HG03469 (cell line): Measurements from ENCODE around the gene BRCA1.
"Not testable (repeated sequence)": the region's sequence is repeated elsewhere in the genome, so short reads cannot be mapped to it uniquely, and the experiment has no call there.

ENCODE experiments used
- ATAC-seq: cut with Tn5 transposase; IDR thresholded peaks from one replicate; pipeline ENCODE4 v1.9.1; 2021; ENCODE audit warnings: mild to moderate bottlenecking, moderate library complexity, moderate number of reproducible peaks; ENCODE audit not compliant: unreplicated experiment

Gene BRCA1

GRCh38 chr17:43134774-43135453 lies 9.8 kb upstream of the BRCA1 start:
- no peak for ATAC-seq

- ATAC-seq, result not testable (repeated sequence)
Observed at GRCh38 chr17:43133439-43133838, 8.3 kb upstream of the BRCA1 start.

- no peak for ATAC-seq
Observed at GRCh38 chr17:43132117-43132516, 7.0 kb upstream of the BRCA1 start.

- ATAC-seq, result no peak
Observed at GRCh38 chr17:43129671-43130010, 4.5 kb upstream of the BRCA1 start.

- not testable (repeated sequence) for ATAC-seq
Observed at GRCh38 chr17:43127333-43127876, 2.2 kb upstream of the BRCA1 start.

GRCh38 chr17:43126911-43127290 lies 1.7 kb upstream of the BRCA1 start:
- no peak for ATAC-seq

DNA sequence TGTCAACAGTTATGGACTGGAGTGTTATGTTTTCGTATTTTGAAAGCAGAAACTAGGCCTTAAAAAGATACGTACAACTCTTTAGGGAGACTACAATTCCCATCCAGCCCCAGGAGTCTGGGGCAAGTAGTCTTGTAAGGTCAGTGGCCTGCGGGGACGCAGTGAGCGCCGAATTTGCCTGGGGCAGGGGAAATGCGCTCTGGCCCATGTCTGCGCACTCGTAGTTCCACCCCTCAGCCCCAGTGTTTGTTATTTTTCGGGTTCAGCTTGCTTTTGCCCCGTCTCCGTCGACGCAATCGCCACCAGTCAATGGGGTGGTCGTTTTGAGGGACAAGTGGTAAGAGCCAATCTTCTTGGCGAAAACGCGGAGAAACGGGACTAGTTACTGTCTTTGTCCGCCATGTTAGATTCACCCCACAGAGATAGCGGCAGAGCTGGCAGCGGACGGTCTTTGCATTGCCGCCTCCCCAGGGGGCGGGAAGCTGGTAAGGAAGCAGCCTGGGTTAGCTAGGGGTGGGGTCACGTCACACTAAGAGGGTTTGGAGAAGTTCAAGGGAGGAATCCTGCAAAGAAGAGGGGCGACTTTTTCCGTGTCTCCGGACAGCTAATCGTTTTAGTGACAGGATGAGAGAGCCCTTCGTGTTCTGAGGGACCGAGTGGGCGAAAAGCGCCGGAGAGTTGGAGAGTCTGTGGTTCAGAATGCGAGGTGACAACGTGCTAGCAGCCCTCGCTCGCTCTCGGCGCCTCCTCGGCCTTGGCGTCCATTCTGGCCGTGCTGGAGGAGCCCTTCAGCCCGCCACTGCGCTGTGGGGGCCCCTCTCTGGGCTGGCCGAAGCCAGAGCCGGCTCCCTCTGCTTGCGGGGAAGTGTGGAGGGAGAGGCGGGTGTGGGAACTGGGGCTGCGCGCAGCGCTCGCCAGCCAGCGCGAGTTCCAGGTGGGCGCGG lies 1.1 kb upstream of the BRCA1 start:
- ATAC-seq, result no peak

GRCh38 chr17:43118679-43119615 lies 6.2 kb downstream of the BRCA1 start:
- ATAC-seq, result no peak

- no peak for ATAC-seq
Observed at GRCh38 chr17:43114151-43114552, 11.0 kb downstream of the BRCA1 start.

- no peak for ATAC-seq
Observed at GRCh38 chr17:43106552-43106951, 18.6 kb downstream of the BRCA1 start.

GRCh38 chr17:43105146-43105545 lies 20.0 kb downstream of the BRCA1 start:
- ATAC-seq, result no peak

GRCh38 chr17:43104665-43105064 lies 20.5 kb downstream of the BRCA1 start:
- ATAC-seq, result no peak

GRCh38 chr17:43095364-43095763 lies 29.8 kb downstream of the BRCA1 start:
- ATAC-seq, result not testable (repeated sequence)

GRCh38 chr17:43094129-43094835 lies 30.9 kb downstream of the BRCA1 start:
- ATAC-seq, result no peak

GRCh38 chr17:43092901-43093300 lies 32.3 kb downstream of the BRCA1 start:
- no peak for ATAC-seq

GRCh38 chr17:43090022-43090421 lies 35.1 kb downstream of the BRCA1 start:
- no peak for ATAC-seq

DNA sequence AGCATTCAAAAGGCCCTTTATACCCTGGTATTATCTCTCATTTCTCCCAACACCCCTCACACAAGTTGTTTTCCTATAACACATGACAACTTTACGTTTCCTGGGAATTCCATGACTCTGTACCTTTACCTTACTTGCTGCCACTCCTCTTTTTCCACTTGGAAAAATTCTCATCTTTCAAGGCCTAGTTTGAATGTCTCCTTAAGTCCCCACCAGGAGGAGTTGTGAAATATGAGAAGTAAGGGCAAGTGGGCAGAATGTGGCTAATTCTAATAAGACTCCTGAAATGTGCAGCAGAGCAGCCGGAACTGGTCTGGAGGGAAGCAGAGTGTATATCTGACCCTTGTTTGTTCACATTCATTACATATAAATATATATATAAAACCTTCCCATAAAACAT lies 39.7 kb downstream of the BRCA1 start:
- no peak for ATAC-seq

GRCh38 chr17:43079641-43080302 lies 45.4 kb downstream of the BRCA1 start:
- ATAC-seq, result no peak

DNA sequence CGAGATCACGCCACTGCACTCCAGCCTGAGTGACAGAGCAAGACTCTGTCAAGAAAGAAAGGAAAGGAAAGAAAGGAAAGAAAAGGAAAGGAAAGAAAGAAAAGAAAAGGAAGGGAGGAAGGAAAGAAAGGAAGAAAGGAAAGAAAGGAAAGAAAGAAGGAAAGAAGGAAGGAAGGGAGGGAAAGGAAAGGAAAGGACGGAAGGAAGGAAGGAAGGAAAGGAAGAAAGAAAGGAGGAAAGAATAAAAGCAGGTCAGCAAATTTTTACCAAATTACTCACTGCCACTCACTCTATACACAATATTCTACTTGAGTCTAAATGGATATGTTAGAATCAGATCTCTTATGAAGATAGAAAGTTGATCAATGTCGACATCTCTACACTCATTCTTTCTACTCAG lies 50.3 kb downstream of the BRCA1 start:
- ATAC-seq, result no peak

- no peak for ATAC-seq
Observed at GRCh38 chr17:43070872-43071271, 54.3 kb downstream of the BRCA1 start.
